Left ventricle myocardium superior (tissue), 1 donor: ENCODE results near the gene IL3RA. TPM values are rescaled to one million over a fixed set of nuclear protein-coding genes. Genes with fewer than 3 reads are reported as not detected.
"Not testable (repeated sequence)": the region's sequence is repeated elsewhere in the genome, so short reads cannot be mapped to it uniquely, and the experiment has no call there.

Source experiments
- ATAC-seq: fragments of 200-7000 bp; cut with Tn5 transposase; one replicate; pipeline ENCODE4 v1.9.1; 2020; ENCODE audit warnings: mild to moderate bottlenecking, moderate library complexity
- DNase-seq: peaks from one replicate; pipeline ENCODE4 v3.0.0-alpha.2; 2020
- intact Hi-C: fragments of 100-400 bp; cut with micrococcal nuclease; formaldehyde crosslinking; loops from one replicate; pipeline ENCODE4 v1.11.0; 2022
- microRNA-seq: library from miRNA; unstranded; fragments of <30 nt; microRNA quantifications from one replicate; pipeline ENCODE4 v1.2.0, GENCODE V29; 2020; ENCODE audit warnings: borderline number of aligned reads
- total RNA-seq: library from RNA; stranded (reverse); fragmentation: NEBNext Ultra II Directional; extraction: Animal tissue kit (Norgen Biotek cat#: 25700); gene quantifications from one replicate; pipeline ENCODE4 v1.2.1, GENCODE V29; 2021
- donor health status: DM: no; HTN: yes; CAD: no; lungs with severe emphysema.

IL3RA gene
- total RNA-seq, 1 donor from 2014 or later = 6.2 TPM

DNA sequence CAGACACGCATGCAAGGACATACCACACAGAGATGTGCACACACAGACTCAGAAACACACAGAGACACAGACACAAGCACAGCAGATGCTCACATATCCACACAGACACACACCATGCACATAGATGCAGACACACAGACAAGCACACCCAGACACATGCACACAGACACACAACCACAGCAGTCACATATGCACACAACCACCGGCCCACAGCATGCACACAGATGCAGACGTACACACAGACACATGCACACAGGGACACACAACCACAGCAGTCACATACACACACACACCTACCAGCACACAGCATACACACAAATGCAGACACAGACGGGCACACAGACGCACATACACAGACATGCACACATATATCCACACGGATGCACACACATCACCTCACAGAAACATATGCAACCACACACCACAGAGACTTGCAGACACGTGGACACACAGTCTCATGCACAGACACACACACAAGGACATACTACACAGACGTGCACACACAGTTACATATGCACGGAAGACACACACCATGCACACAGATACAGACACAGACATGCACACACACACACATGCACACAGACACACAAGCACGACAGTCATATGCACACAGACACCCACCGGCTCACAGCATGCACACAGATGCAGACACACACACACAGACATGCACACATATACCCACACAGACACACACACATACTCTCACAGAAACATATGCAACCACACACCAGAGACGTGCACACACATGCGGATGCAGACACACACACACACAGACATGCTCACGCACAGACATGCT is 80.6 kb downstream of the IL3RA start:
- no peak for DNase-seq
- ATAC-seq = no peak
- intact Hi-C loops = no loop called here

DNA sequence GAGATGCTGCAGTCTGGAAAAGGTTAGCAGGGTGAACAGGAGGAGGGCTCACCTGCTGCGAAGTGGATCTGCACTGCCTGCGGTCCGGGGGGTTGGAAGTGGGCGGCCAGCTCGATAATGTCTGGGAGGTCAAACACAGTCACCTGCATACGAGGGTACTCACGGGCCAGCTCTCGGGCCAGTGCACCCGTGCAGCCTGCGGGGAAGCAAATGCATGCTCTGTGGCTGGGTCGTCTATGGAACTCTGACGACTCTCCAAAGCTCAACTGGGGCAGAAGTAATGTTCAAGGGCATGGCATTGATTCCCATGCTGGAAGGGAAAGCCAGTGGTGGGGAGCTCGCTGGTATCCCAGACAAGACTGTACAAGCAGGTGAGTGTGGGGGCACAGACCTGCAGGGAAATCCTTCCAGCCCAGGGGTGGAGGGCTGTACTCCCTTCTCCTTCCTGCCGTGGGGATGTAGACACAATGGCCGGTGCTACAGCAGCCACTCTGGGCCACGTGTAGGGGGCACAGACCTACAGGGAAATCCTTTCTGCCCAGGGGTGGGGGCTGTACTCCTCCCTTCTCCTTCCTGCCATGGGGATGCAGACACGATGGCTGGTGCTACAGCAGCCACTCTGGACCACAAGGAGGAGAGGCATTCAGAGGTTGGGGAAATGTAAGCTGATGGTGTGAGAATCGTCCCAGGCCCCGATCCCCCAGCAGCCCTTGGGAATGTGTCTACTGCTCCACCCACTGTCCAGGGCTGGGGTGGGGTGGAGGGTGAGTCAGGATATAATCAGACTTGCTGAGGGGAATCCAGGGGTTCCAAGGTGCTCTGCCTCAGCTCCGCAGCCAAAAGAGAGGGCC is 81.6 kb downstream of the IL3RA start:
- no peak for ATAC-seq
- intact Hi-C loops = no loop called here
- peak; percentile 22 for DNase-seq

DNA sequence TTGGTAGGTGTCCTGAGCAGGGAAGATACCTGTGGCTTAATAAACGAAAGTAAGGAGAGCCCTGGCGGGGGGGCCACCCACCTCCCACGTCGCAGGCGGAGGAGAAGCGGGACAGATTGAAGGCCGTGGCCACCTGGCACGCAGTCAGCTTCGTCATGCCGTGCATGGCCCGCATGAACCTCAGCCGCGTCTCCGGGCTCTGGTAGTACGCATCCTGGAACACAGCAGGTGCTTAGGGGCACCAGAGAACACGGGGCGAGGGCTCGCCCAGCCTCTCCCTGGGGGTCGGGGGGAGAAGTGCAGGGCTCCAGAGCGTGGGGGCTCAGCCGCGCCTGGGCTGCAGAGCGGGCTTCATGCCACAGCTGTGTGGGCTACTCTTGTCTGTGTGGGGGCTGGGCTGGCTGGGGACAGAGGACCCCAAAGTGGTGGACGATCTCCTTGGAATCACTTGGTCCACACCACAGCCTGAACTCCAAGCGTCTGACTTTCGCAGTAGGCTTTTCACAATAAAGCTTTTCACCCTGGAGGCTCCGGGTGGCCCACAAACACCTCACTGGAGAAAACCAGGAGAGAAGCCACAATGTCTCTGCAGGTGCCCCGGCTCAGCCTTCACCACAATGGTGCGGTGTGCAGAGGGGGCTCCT is 82.4 kb downstream of the IL3RA start:
- intact Hi-C loops = no loop called here
- DNase-seq = peak; percentile 30
- ATAC-seq = no peak

DNA sequence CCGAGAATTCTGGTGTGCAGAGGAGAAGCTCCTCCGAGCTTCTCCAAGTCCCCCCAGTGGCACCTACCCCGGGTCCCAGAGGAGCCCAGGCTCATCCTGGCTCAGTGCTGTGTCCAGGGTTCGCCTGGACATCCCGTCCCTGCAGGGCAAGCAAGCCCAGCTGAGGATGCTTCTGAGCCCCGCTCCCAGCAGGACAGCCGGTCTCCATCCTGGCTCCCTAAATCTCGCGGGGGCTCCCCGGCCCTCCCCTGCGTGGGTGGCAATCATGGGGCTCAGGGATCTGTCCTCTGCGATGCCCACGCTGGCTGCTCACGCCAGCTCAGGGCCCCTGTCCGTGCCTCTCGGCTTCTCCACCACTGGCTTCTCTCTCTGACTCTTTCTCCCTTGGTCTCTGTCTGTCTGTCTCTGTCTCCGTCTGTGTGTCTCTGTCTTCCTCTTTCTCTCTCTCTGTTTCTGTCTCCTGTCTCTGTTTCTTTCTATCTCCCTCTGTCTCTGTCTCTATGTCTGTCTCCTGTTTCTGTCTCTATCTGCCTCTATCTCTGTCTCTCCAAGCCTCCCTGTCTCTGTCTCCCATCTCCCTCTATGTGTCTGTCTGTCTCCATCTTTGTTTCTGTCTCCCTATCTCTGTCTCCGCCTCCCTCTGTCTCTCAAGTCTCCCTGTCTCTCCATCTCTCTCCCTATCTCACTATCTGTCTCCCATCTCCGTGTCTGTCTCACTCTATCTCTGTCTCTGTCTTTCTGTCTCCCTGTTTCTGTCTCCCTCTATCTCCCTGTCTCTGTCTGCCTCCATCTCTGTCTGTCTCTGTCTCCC is 83.2 kb downstream of the IL3RA start:
- ATAC-seq (peak; percentile 7), DNase-seq (peak; percentile 27)
- intact Hi-C loops = no loop called here

DNA sequence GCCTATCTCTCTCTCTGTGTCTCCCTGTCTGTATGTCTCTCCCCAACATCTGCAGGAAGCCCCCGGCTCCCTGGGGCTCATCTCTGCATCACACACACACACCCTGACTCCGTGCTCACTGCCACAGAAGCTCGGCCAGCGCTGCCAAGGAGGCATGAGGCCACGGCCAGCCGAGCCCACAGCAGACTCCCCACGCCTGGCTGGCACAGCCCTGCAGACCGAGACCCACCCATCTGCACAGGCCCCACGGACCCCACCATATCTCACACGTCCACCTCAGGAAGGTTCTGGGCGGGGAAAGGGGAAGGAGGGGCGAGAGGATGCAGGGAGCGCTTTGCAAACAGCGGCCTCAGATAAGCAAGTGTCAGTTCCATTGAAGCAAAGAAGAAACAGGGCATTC is 83.8 kb downstream of the IL3RA start:
- DNase-seq = peak; percentile 33
- intact Hi-C loops = no loop called here

DNA sequence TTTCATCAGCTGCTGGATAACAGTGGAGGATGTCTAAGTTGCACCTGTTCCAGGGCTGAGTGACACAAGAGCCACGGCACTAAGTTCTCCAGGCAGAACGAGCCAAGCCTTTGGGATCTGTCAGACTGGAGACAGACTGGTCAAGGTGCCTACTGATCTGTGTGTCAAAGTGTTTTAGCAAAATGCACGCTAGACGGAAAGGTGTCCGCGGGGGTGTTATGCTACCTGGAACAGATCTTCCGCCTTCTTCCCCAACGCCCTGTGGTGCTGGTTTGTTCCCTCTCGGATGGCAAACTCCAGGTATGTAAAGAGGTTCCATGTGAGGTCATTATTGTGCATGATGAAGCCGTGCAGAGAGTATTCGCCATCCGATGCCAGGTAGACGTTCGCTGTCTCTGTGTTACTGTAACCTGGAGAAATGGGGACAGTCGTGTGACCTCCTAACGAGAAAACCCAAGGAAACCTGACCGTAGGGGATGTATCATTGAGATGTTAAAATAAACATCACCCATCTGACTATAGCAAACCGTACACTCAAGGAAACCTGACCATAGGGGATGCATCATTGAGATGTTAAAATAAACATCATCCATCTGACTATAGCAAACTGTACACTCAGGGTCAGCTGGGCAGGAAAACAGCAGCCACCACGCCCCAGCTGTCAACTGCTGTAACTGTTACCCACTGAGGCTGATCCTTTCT is 85.0 kb downstream of the IL3RA start:
- intact Hi-C loops = no loop called here
- DNase-seq (peak; percentile 24), ATAC-seq (no peak)

More for the DNA sequence above, 83.8 kb downstream of the IL3RA start:
- no peak for ATAC-seq

DNA sequence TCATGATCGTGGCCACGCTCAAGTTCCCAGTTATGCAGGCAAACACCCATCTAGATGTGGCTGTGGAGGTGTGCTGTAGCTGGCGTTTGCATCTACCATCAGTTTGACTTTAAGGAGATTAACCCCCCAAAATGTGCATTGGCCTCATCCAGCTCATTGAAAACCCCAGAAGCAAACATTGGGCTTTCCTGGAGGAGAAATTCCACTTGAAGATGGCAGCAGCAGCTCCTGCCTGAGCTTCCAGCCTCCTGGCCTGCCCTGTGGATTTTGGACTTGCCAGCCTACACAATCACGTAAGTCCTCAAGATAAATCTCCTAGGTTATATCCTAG is 85.5 kb downstream of the IL3RA start:
- intact Hi-C loops = no loop called here
- ATAC-seq (no peak), DNase-seq (no peak)

DNA sequence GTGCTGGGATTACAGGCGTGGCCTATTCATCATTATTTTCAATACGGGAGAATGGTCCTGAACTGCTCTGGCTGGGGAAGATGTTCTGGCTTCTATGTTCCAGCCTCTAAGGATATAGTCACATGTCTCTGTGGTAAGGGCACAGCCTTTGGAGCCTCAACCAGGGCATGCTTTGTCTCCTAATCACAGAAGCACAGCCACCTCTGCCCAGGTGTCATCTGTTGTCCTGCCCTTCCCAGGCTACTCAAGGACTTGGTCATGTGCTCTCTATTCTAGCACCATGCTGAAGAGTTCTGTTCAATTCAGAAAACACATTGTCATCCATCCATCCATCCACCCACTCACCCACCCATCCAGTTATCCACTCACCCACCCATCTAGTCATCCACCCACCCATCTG is 86.6 kb downstream of the IL3RA start:
- ATAC-seq (no peak), DNase-seq (peak; percentile 2)
- intact Hi-C loops = no loop called here

DNA sequence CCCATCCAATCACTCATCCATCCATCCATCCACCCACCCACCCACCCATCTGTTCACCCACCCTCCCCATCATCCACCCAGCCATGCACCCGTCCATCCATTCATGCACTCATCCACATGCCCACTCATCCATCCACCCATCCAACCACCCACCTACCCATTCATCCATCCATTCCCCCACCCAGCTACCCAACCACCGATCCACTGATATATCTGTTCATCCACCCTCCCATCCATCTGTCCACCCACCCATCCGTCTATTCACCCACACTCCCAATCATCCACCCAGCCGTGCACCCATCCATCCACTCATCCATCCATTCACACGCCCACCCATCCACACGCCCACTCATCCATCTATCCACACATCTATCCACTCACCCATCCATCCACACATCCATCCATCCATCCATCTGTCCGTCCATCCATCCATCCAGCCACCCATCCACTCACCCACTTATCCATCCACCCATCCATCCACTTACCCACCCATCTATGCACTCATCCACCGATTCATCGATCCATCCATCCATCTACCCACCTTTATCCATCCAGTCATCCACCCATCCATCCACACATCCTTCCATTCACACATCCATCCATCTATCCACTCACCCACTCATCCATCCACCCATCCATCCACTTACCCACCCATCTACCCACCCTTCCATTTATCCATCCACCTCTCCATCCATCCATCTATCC is 87.7 kb downstream of the IL3RA start:
- DNase-seq (peak; percentile 8), ATAC-seq (no peak)
- intact Hi-C loops = no loop called here

DNA sequence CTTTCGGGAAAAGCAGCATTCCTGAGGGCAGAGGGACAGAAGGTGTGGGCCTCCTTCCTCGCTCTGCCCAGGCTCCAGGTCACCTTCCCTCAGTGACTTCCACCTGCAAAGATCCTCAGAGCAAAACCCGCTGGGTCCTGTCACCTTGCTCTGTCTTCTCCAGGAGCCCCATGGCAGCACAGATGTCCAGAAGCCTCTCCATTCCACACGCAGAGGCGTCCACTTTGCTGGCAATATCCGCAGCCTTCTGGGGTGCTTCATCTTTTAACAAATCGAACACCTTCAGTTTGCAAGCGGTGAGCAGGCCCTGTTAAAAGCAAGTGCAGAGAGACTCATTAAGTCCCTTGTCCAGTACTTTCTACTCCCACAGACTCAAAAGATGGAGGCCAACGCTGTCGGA is 88.8 kb downstream of the IL3RA start:
- intact Hi-C loops = no loop called here
- DNase-seq (peak; percentile 10), ATAC-seq (no peak)

DNA sequence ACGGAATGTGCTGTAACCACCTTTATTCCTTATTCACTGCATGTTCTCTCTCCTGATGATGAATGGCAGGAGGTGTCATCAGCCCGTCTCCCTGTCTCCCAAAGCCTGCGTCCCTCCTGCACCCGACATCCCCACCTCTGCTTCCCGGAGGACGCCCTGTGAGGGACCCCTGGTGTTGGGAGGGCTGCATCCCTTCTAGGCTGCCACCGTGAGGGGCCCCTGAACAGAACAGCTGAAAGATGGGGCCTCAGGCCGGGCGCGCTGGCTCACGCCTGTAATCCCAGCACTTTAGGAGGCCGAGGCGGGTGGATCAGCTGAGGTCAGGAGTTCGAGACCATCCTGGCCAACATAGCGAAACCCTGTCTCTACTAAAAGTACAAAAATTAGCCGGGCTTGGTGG is 89.7 kb downstream of the IL3RA start:
- ATAC-seq, intact Hi-C loops: not testable (repeated sequence)
- DNase-seq = peak; percentile 19

DNA sequence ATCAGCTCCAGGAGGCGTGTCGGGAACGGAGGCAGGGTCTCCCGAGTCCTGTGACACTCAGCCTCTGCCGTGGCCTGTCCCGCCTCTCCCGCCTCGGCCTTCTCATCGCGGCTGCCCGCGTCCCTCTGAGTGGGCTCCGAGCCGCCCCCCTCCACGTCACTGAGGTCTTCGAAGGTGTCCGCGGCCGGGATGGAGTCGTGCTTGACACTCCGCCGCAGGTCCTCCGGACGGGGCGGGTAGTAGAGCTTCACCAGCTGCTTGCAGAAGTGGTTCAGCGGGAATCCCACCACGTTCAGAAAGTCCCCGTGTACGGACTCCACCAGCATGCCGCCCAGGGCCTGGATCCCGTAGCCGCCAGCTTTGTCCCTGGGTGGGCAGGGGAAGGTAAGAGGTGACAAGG is 91.2 kb downstream of the IL3RA start:
- intact Hi-C loops = no loop called here
- ATAC-seq = no peak
- DNase-seq = peak; percentile 22

DNA sequence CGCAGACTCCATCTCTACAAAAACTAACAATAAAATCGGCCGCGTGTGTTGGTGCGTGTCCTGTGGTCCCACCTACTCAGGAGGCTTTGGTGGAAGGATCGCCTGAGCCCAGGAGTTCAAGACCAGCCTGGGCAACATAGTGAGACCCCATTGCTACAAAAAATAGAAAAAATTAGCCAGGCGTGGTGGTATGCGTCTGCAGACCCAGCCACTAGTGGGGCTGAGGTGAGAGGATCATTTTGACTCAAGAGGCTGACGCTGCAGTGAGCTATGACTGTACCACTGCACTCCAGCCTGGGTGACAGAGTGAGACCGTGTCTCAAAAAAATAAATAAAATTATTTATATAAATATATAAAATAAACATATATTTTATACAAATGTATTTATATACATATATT is 93.9 kb downstream of the IL3RA start:
- intact Hi-C loops = no loop called here
- DNase-seq (peak; percentile 1), ATAC-seq (no peak)

Small RNAs within 50 kb of the gene (microRNA-seq; reads per million reads assigned to microRNA genes)
- not detected for gene MIR3690

Other genes starting within 250 kb of the IL3RA start
- not detected for gene CRLF2, start 124.1 kb upstream of the IL3RA start, total RNA-seq
- 3.6 TPM for gene CSF2RA, start 68.0 kb upstream of the IL3RA start, total RNA-seq
- gene SLC25A6, start 55.3 kb downstream of the IL3RA start, total RNA-seq = 172 TPM
- gene ASMTL, start 116.1 kb downstream of the IL3RA start, total RNA-seq = 34.3 TPM
- gene P2RY8, start 200.4 kb downstream of the IL3RA start, total RNA-seq = 2.6 TPM